Astrocyte (in vitro differentiated cells and primary cell): ENCODE results near the gene MYO1G.

Experiments
- EZH2 ChIP-seq: IDR thresholded peaks from 2 replicates; pipeline ENCODE4 v1.6.1; 2012; ENCODE audit warnings: mild to moderate bottlenecking, low read length, inconsistent platforms; ENCODE audit not compliant: insufficient read depth
- TF ChIP-seq, protein P1 (sequence below): IDR thresholded peaks from 2 replicates; pipeline ENCODE4 v1.5.1; 2011; ENCODE audit warnings: low read depth, mild to moderate bottlenecking, inconsistent platforms, low read length, moderate library complexity; ENCODE audit not compliant: insufficient read depth

DNA sequence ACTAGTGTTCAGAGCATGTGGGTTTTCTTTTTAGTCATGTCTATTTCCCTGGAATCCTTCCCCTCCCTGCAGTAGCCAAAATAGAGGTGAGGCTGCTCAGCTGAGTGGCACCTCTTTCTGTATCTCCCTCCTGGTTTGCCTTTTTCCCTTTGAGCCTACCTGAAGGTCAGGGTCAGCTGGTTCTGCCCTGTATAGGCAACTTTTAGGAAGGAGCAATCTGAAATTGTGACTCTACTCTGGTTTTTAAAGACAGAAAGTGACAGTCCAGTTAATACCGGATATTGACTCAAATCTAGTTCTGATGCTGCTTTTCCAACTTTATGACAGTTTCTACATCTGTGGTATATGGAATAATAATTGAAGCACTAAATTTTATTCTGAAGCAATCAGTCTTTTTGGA is 47.2 kb upstream of the MYO1G start:
- TF ChIP-seq, protein P1, sequence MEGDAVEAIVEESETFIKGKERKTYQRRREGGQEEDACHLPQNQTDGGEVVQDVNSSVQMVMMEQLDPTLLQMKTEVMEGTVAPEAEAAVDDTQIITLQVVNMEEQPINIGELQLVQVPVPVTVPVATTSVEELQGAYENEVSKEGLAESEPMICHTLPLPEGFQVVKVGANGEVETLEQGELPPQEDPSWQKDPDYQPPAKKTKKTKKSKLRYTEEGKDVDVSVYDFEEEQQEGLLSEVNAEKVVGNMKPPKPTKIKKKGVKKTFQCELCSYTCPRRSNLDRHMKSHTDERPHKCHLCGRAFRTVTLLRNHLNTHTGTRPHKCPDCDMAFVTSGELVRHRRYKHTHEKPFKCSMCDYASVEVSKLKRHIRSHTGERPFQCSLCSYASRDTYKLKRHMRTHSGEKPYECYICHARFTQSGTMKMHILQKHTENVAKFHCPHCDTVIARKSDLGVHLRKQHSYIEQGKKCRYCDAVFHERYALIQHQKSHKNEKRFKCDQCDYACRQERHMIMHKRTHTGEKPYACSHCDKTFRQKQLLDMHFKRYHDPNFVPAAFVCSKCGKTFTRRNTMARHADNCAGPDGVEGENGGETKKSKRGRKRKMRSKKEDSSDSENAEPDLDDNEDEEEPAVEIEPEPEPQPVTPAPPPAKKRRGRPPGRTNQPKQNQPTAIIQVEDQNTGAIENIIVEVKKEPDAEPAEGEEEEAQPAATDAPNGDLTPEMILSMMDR = no peak
- no peak for TF ChIP-seq EZH2
